Calu3 (cell line): ENCODE data around the gene APC2. TPM values are rescaled to one million over a fixed set of nuclear protein-coding genes. Genes with fewer than 3 reads are reported as not detected.

Experiments used
- BruUV-seq: library from RNA; stranded (reverse); fragments of 400-500 nt; replicated peaks from 2 replicates; lab custom pipeline; 2021; lab: Mats Ljungman, UMichigan
- CTCF ChIA-PET: fragments of 300-600 bp; sonication (Branson Sonifier 250); formaldehyde crosslinking; loops from one replicate; lab custom pipeline; 2022; ENCODE audit warnings: antibody characterized with exemption; lab: Charles Lee
- DNase-seq: peaks from one replicate; pipeline ENCODE4 v3.0.0; 2022
- H3K27ac Mint-ChIP-seq: one replicate; pipeline ENCODE4 v1.8.0; 2022; ENCODE audit warnings: mixed read lengths; ENCODE audit not compliant: unreplicated experiment
- H3K27me3 Mint-ChIP-seq: one replicate; pipeline ENCODE4 v1.8.0; 2022; ENCODE audit warnings: mixed read lengths; ENCODE audit not compliant: unreplicated experiment
- H3K36me3 Mint-ChIP-seq: one replicate; pipeline ENCODE4 v1.8.0; 2022; ENCODE audit warnings: mild to moderate bottlenecking, moderate library complexity, mixed read lengths; ENCODE audit not compliant: insufficient read depth, unreplicated experiment
- H3K4me1 Mint-ChIP-seq: one replicate; pipeline ENCODE4 v1.8.0; 2022; ENCODE audit warnings: mild to moderate bottlenecking, low read depth, mixed read lengths; ENCODE audit not compliant: unreplicated experiment
- H3K4me3 Mint-ChIP-seq: one replicate; pipeline ENCODE4 v1.8.0; 2022; ENCODE audit warnings: mild to moderate bottlenecking, low read depth, moderate library complexity, mixed read lengths; ENCODE audit not compliant: unreplicated experiment
- H3K9me3 Mint-ChIP-seq: one replicate; pipeline ENCODE4 v1.8.0; 2022; ENCODE audit warnings: low read depth, mixed read lengths; ENCODE audit not compliant: unreplicated experiment
- intact Hi-C: fragments of 100-400 bp; cut with micrococcal nuclease; formaldehyde crosslinking; loops from one replicate; pipeline ENCODE4 v1.10.0; 2022; ENCODE audit not compliant: unreplicated experiment
- total RNA-seq: library from RNA; stranded (reverse); gene quantifications from 2 replicates; pipeline ENCODE4 v1.2.3, GENCODE V29; 2022
- TF ChIP-seq, protein P1 (sequence below): fragments of 200-600 bp; IDR thresholded peaks from one replicate; pipeline ENCODE4 v1.8.0; 2022; ENCODE audit warnings: antibody characterized with exemption; ENCODE audit not compliant: unreplicated experiment

Gene APC2
- total RNA-seq, 1 experiment from 2014 or later = 0.12 TPM

DNA sequence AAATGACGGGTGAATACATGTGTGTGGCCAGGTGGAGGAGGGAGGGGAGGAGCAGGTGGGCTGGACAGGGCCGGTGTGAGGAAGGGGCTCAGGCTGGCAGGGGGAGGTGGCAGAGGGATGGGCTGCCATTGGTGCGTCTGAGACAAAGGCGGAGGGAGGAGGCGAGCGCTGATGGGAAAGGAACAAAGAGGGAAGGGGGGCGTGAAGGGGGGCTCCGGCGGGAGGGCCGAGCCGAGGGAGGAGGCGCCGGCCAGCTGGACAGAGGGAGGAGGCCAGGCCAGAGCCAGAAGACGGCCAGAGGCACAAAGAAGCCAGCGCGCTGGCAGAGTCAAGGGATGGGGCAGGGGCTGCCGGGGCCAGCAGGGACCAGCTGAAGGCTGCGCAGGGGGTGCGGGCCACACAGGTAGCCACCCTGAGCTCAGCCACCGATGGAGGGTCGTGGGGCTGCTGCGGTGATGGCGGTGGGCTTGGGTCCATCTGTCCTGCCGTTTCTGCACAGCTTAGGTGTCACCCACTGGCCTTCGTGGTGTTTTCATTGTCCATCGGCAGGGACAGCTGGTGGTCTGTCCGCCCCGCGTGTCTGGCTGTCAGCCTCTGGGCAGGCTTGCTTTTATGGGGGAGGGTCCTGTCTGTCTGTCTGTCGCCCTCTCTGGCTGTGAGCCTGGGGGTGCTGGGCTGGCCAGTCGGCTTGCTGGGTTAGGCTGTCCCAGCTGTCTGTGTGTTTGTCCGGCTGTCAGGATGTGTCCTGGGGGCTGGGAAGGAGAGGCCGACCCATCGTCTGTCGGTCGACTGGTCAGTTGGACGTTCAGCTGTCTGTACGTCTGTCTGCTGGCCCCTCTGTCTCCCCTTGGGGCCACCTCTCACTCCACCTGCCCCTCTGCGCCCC, 2.2 kb downstream of the APC2 start:
- peaks cover 26% of the 10 kb centered on the region for H3K36me3 Mint-ChIP-seq
- no peaks in the 10 kb centered on the region for H3K9me3 Mint-ChIP-seq
- TF ChIP-seq, protein P1, sequence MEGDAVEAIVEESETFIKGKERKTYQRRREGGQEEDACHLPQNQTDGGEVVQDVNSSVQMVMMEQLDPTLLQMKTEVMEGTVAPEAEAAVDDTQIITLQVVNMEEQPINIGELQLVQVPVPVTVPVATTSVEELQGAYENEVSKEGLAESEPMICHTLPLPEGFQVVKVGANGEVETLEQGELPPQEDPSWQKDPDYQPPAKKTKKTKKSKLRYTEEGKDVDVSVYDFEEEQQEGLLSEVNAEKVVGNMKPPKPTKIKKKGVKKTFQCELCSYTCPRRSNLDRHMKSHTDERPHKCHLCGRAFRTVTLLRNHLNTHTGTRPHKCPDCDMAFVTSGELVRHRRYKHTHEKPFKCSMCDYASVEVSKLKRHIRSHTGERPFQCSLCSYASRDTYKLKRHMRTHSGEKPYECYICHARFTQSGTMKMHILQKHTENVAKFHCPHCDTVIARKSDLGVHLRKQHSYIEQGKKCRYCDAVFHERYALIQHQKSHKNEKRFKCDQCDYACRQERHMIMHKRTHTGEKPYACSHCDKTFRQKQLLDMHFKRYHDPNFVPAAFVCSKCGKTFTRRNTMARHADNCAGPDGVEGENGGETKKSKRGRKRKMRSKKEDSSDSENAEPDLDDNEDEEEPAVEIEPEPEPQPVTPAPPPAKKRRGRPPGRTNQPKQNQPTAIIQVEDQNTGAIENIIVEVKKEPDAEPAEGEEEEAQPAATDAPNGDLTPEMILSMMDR = no peak
- intact Hi-C loops = no loop called here
- H3K27ac Mint-ChIP-seq = no peak overlapping the region
- H3K27me3 Mint-ChIP-seq = peaks cover 89% of the 10 kb centered on the region
- BruUV-seq = no TSS peak
- CTCF ChIA-PET = interaction anchor here (1.2 kb wide), 1 partner anchor 15 kb away, joined by 3 read pairs; no protein-coding TSS in a partner anchor
- H3K4me3 Mint-ChIP-seq = no peak overlapping the region
- no peak for DNase-seq
- H3K4me1 Mint-ChIP-seq = no peaks in the 10 kb centered on the region

DNA sequence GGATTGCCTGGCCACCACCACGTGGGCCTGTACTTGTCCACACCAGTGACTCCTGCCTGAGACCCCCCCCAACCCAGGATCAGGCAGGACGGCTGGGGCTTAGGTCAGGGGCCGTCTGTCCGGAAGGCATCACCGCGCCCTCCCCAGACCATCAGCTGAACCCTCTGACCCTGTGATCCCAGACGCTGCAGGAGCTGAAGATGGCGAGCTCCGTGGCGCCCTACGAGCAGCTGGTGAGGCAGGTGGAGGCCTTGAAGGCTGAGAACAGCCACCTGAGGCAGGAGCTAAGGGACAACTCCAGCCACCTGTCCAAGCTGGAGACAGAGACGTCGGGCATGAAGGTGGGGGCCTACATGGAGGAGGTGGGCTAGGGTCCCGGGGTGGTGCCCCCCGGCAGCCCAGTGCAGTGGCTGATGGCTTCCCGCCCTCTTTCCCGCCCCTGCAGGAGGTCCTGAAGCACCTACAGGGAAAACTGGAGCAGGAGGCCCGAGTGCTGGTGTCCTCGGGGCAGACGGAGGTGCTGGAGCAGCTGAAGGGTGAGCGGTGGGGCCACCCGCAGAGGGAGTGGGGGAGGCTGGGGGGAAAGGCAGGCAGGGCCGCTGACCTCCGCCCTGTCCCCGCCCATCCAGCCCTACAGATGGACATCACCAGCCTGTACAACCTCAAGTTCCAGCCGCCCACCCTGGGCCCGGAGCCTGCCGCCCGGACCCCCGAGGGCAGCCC, 3.0 kb downstream of the APC2 start:
- intact Hi-C loops = no loop called here
- peaks cover 27% of the 10 kb centered on the region for H3K36me3 Mint-ChIP-seq
- H3K4me3 Mint-ChIP-seq = no peak overlapping the region
- no TSS peak for BruUV-seq
- TF ChIP-seq, protein P1 = no peak
- H3K27me3 Mint-ChIP-seq = peaks cover 89% of the 10 kb centered on the region
- CTCF ChIA-PET = interaction anchor here (1.2 kb wide), 1 partner anchor 14 kb away, joined by 3 read pairs; no protein-coding TSS in a partner anchor
- H3K9me3 Mint-ChIP-seq = no peaks in the 10 kb centered on the region
- no peak overlapping the region for H3K27ac Mint-ChIP-seq
- H3K4me1 Mint-ChIP-seq = no peaks in the 10 kb centered on the region
- no peak for DNase-seq

DNA sequence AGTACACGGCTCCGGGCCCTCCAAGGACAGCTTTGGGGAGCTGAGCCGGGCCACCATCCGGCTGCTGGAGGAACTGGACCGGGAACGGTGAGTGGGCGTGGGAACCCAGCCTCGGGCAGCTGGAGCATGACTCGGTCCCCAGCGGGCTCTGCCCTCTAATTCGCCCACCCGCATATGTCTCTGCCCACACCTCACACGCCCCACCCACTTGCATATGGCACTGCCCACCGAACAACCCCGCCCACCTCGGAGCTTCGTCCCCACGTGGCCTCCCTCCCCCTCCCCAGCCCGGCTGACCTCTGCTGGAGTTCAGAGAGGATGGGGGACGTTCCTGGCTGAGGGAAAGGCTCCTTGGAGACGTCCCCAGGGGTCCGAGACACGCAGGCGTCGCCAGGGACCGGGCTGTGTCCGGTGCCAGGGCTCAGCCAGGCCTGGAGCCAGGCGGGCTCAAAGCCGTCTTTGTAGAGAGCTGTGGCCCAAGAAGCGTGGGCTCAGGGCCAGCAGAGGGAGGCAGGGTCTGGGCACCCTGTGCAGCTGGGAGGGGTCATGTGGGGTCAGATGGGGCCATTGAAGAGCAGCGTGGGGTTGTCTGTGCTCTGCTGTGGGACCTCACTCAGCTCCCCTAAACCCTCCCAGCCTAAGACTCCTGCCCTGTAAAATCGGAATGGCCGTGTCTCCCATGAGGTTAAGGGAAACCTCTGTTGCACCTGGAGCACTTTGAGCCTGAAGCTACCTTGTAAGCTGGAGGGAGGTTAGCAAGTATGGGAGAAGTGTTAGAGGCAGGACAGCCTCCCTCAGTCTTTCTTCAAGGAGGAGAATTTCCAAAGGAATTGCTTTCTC, 3.8 kb downstream of the APC2 start:
- H3K4me3 Mint-ChIP-seq = no peak overlapping the region
- BruUV-seq = no TSS peak
- intact Hi-C loops = no loop called here
- peaks cover 89% of the 10 kb centered on the region for H3K27me3 Mint-ChIP-seq
- H3K9me3 Mint-ChIP-seq = no peaks in the 10 kb centered on the region
- H3K36me3 Mint-ChIP-seq = peaks cover 24% of the 10 kb centered on the region
- CTCF ChIA-PET = interaction anchor here (0.7 to 0.9 kb wide), 2 partner anchors 9 to 17 kb away, joined by 3 read pairs; no protein-coding TSS in a partner anchor
- peak overlapping the region; percentile 18 for H3K27ac Mint-ChIP-seq
- no peak for DNase-seq
- TF ChIP-seq, protein P1 = no peak
- no peaks in the 10 kb centered on the region for H3K4me1 Mint-ChIP-seq

DNA sequence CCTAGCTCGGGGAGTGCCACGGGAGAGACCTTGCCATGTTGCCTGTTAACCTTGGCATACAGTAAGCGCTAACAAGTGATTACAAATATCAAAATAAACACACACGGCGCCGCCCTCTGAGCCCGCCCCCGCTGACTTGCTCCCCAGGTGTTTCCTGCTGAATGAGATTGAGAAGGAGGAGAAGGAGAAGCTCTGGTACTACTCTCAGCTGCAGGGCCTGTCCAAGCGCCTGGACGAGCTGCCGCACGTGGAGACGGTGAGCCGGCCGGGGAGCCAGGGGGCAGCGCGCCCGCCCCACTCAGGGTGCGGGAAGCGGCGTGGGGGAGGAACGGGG, 5.0 kb downstream of the APC2 start:
- DNase-seq = no peak
- TF ChIP-seq, protein P1 = no peak
- peaks cover 25% of the 10 kb centered on the region for H3K36me3 Mint-ChIP-seq
- no TSS peak for BruUV-seq
- H3K27me3 Mint-ChIP-seq = peaks cover 86% of the 10 kb centered on the region
- CTCF ChIA-PET = interaction anchor here (0.7 to 0.9 kb wide), 3 partner anchors 10 to 547 kb away, joined by 3 read pairs; no protein-coding TSS in a partner anchor
- H3K27ac Mint-ChIP-seq = no peak overlapping the region
- intact Hi-C loops = no loop called here
- H3K9me3 Mint-ChIP-seq = no peaks in the 10 kb centered on the region
- H3K4me3 Mint-ChIP-seq = no peak overlapping the region
- H3K4me1 Mint-ChIP-seq = no peaks in the 10 kb centered on the region
